HepG2 (cell line): ENCODE measurements around the gene LYST. TPM values are rescaled to one million over a fixed set of nuclear protein-coding genes. Genes with fewer than 3 reads are reported as not detected.

Experiments used
- ATAC-seq: fragments of 200-7000 bp; cut with Tn5 transposase; 3 replicates; pipeline ENCODE4 v1.9.1; 2020; ENCODE audit warnings: mild to moderate bottlenecking, moderate library complexity
- BruUV-seq: library from RNA; stranded (reverse); fragments of 400-500 nt; replicated peaks from 2 replicates; lab custom pipeline; 2021; lab: Mats Ljungman, UMichigan
- CTCF ChIA-PET: fragments of 300-600 bp; formaldehyde crosslinking; extraction: SDS; loops from one replicate; lab custom pipeline; 2021; ENCODE audit warnings: low total read pairs, inconsistent platforms, low intra/inter-chr PET ratio; lab: Yijun Ruan, JAX
- POLR2A ChIA-PET: fragments of 350-600 bp; sonication (Branson Sonifier 250); formaldehyde crosslinking; loops from one replicate; lab custom pipeline; 2020; ENCODE audit warnings: antibody characterized with exemption, inconsistent platforms; lab: Yijun Ruan, JAX
- DNase-seq: peaks from one replicate; pipeline ENCODE4 v3.0.0-alpha.2; 2015; ENCODE audit warnings: low spot score
- FAIRE-seq: peaks from 3 replicates; lab custom pipeline; 2011; peaks lifted over from hg19 to GRCh38; lab: Jason Lieb, UNC
- H2AFZ ChIP-seq: one replicate; pipeline ENCODE4 v1.6.1; 2011; ENCODE audit warnings: low read length, inconsistent platforms
- H3K27ac ChIP-seq: fragments of 300-600 bp; 3 replicates; pipeline ENCODE4 v1.8.0; 2011; ENCODE audit warnings: mixed run types, mild to moderate bottlenecking, mixed read lengths, low read length, inconsistent platforms; ENCODE audit not compliant: insufficient read depth; ENCODE audit errors: extremely low read length
- H3K27me3 ChIP-seq, 2 experiments: fragments of 200-600 bp in 1 of 2; 2 replicates in 1 of 2; 3 replicates in 1 of 2; pipeline versions ENCODE4 v1.6.0 to v1.8.0; 2011; ENCODE audit warnings: low read length in 2 of 2, mild to moderate bottlenecking in 2 of 2, moderate library complexity in 2 of 2, inconsistent platforms in 1 of 2; ENCODE audit not compliant: insufficient read depth in 2 of 2, control insufficient read depth in 1 of 2
- H3K36me3 ChIP-seq, 2 experiments: fragments of 200-600 bp in 1 of 2; replicated peaks in 1 of 2; 2 replicates in 1 of 2; 3 replicates in 1 of 2; pipeline versions ENCODE4 v1.5.1 to v1.8.0; 2011; ENCODE audit warnings: low read length in 2 of 2, inconsistent platforms in 1 of 2; ENCODE audit not compliant: insufficient read depth in 2 of 2, control insufficient read depth in 1 of 2
- H3K4me1 ChIP-seq: 2 replicates; pipeline ENCODE4 v1.5.1; 2012; ENCODE audit warnings: low read length, inconsistent platforms; ENCODE audit not compliant: insufficient read depth
- H3K4me2 ChIP-seq: 2 replicates; pipeline ENCODE4 v1.6.0; 2011; ENCODE audit warnings: low read depth, low read length, inconsistent platforms
- H3K4me3 ChIP-seq, 3 experiments: fragments of 200-600 bp in 1 of 3; sonication (generic), shearing (Covaris generic) in 1 of 3; replicated peaks in 1 of 3; 2 replicates each; pipeline ENCODE4 v1.5.1; 2011 to 2016; ENCODE audit warnings: low read length in 3 of 3, inconsistent platforms in 2 of 3, low read depth in 2 of 3, mild to moderate bottlenecking in 2 of 3, control low read depth in 1 of 3, mixed read lengths in 1 of 3; ENCODE audit not compliant: insufficient read depth in 1 of 3
- H3K79me2 ChIP-seq: one replicate; pipeline ENCODE4 v1.6.1; 2011; ENCODE audit warnings: low read length, inconsistent platforms; ENCODE audit not compliant: insufficient read depth
- H3K9ac ChIP-seq: 2 replicates; pipeline ENCODE4 v1.6.0; 2011; ENCODE audit warnings: mild to moderate bottlenecking, low read depth, low read length, inconsistent platforms; ENCODE audit not compliant: insufficient read depth
- H3K9me3 ChIP-seq: 2 replicates; pipeline ENCODE4 v1.5.1; 2012; ENCODE audit warnings: mild to moderate bottlenecking, low read length
- H4K20me1 ChIP-seq: 2 replicates; pipeline ENCODE4 v1.6.0; 2011; ENCODE audit warnings: inconsistent platforms, mild to moderate bottlenecking, low read length, moderate library complexity; ENCODE audit not compliant: insufficient read depth
- ARNT2 ChIP-seq: sonication (generic); formaldehyde crosslinking; IDR thresholded peaks from 2 replicates; pipeline ENCODE4 v1.8.0; 2022; ENCODE audit warnings: mild to moderate bottlenecking, low read depth, missing genetic modification reagents, moderate library complexity
- BORCS8-MEF2B ChIP-seq: sonication (generic); formaldehyde crosslinking; IDR thresholded peaks from 2 replicates; pipeline ENCODE4 v1.8.0; 2022; ENCODE audit warnings: mild to moderate bottlenecking, missing genetic modification reagents
- FOXK1 ChIP-seq: sonication (generic); formaldehyde crosslinking; IDR thresholded peaks from 2 replicates; pipeline ENCODE4 v1.4.0; 2020; ENCODE audit warnings: low read depth, missing genetic modification reagents, borderline replicate concordance
- GRHL1 ChIP-seq: sonication (generic); formaldehyde crosslinking; conservative IDR thresholded peaks from 2 replicates; pipeline ENCODE4 v1.8.0; 2022; ENCODE audit warnings: missing genetic modification reagents
- NCOR1 ChIP-seq: fragments of 200-600 bp; sonication (generic); IDR thresholded peaks from 2 replicates; pipeline ENCODE4 v1.7.0; 2017; ENCODE audit warnings: antibody characterized with exemption, low read length, borderline replicate concordance
- NONO ChIP-seq, 2 experiments: fragments of 450-650 bp in 1 of 2; sonication (generic) in 1 of 2; formaldehyde crosslinking in 1 of 2; IDR thresholded peaks in 1 of 2; conservative IDR thresholded peaks in 1 of 2; 2 replicates each; pipeline versions ENCODE4 v1.6.1 to v1.8.0; 2017 to 2022; ENCODE audit warnings: mild to moderate bottlenecking in 1 of 2, missing genetic modification reagents in 1 of 2, moderate library complexity in 1 of 2
- NR2C2 ChIP-seq: sonication (generic); formaldehyde crosslinking; IDR thresholded peaks from 2 replicates; pipeline ENCODE4 v1.4.0; 2020; ENCODE audit warnings: missing genetic modification reagents, mild to moderate bottlenecking, moderate library complexity, borderline replicate concordance
- PAF1 ChIP-seq: IDR thresholded peaks from 2 replicates; pipeline ENCODE4 v1.6.1; 2016; ENCODE audit warnings: missing genetic modification reagents, missing compliant biosample characterization
- PPARG ChIP-seq: conservative IDR thresholded peaks from 2 replicates; pipeline ENCODE4 v1.6.1; 2016; ENCODE audit warnings: missing biosample characterization, missing genetic modification reagents
- SP2 ChIP-seq: sonication (generic); formaldehyde crosslinking; IDR thresholded peaks from 2 replicates; pipeline ENCODE4 v1.5.1; 2020; ENCODE audit warnings: mild to moderate bottlenecking, missing genetic modification reagents
- ZKSCAN1 ChIP-seq: fragments of 150-350 bp; IDR thresholded peaks from 2 replicates; pipeline ENCODE4 v1.6.1; 2014; ENCODE audit warnings: low read length
- ZNF275 ChIP-seq: sonication (generic); formaldehyde crosslinking; IDR thresholded peaks from 2 replicates; pipeline ENCODE4 v1.8.0; 2022; ENCODE audit warnings: missing genetic modification reagents, mild to moderate bottlenecking, inconsistent platforms, borderline replicate concordance
- ZNF503 ChIP-seq: sonication (generic); formaldehyde crosslinking; IDR thresholded peaks from 2 replicates; pipeline ENCODE4 v1.4.0; 2020; ENCODE audit warnings: missing genetic modification reagents
- ZNF709 ChIP-seq: sonication (generic); formaldehyde crosslinking; IDR thresholded peaks from 2 replicates; pipeline ENCODE4 v1.5.0; 2020; ENCODE audit warnings: mild to moderate bottlenecking, missing genetic modification reagents
- ZNF737 ChIP-seq: sonication (generic); formaldehyde crosslinking; IDR thresholded peaks from 2 replicates; pipeline ENCODE4 v1.5.0; 2020; ENCODE audit warnings: missing genetic modification reagents, mild to moderate bottlenecking, borderline replicate concordance
- WGBS: methylation state at CpG from one replicate; pipeline ENCODE4 v1.1.6; 2017; ENCODE audit warnings: low lambda C conversion rate; 5-methylcytosine and 5-hydroxymethylcytosine counted together
- in situ Hi-C: cut with HindIII; loops from 2 replicates; pipeline ENCODE4 v1.10.0; 2017; ENCODE audit warnings: low pct_unique_long_range_greater_than_20kb; ENCODE audit not compliant: extremely low pct_ligation_motif_present
- intact Hi-C: fragments of 100-400 bp; cut with micrococcal nuclease; formaldehyde crosslinking; loops from one replicate; pipeline ENCODE4 v1.10.0; 2022; ENCODE audit not compliant: unreplicated experiment
- polyA plus RNA-seq, 8 experiments: library from polyadenylated mRNA; depleted of rRNA in 3 of 8; stranded (reverse) in 7 of 8; unstranded in 1 of 8; fragments of >200 nt; fragmentation: Illumina TruSeq in 4 of 8; extraction: Trizol in 4 of 8; gene quantifications; 2 replicates each; pipeline versions ENCODE4 v1.2.1 to v1.2.3, GENCODE V29; 2011 to 2016; ENCODE audit warnings: low read depth in 4 of 8, missing spikeins in 1 of 8, mixed read lengths in 1 of 8; ENCODE audit not compliant: insufficient read depth in 1 of 8
- total RNA-seq, 5 experiments: library from RNA; depleted of rRNA; stranded (reverse); fragments of >200 nt; fragmentation: Illumina TruSeq; extraction: Trizol; gene quantifications; 2 replicates each; pipeline ENCODE4 v1.2.3, GENCODE V29; 2016; ENCODE audit warnings: low read depth in 1 of 5

Gene LYST
- total and polyA plus RNA-seq, 2 of the 13 experiments (the other 11 are each of a cell fraction or from before 2014, with no cell fraction given), result 0.91 to 2.5 TPM

GRCh38 chr1:235907187-235907896 lies 40.6 kb upstream of the LYST start (continued):
- no peak for TF ChIP-seq NR2C2 (CRISPR knock-in tag)
- no peak for TF ChIP-seq GRHL1 (CRISPR knock-in tag)
- TF ChIP-seq NCOR1, result no peak
- TF ChIP-seq ZNF503 (CRISPR knock-in tag), result no peak
- TF ChIP-seq ZNF275 (CRISPR knock-in tag), result no peak
- no peak for TF ChIP-seq FOXK1 (CRISPR knock-in tag)

GRCh38 chr1:235906436-235906835 lies 39.7 kb upstream of the LYST start:
- H3K4me1 ChIP-seq, result no peaks in the 10 kb centered on the region
- TF ChIP-seq BORCS8-MEF2B (CRISPR knock-in tag) (no peak), PAF1 (no peak), SP2 (no peak), NONO (IDR thresholded peaks at IDR 0.05) (no peak), NONO (CRISPR knock-in tag; conservative IDR thresholded peaks at IDR 0.05) (no peak), ZNF737 (CRISPR knock-in tag) (no peak), ARNT2 (CRISPR knock-in tag) (no peak), ZNF709 (CRISPR knock-in tag) (no peak), FOXK1 (CRISPR knock-in tag) (no peak), ZKSCAN1 (no peak), PPARG (CRISPR knock-in tag) (no peak)

More at GRCh38 chr1:235906436-235906835, 39.7 kb upstream of the LYST start:
- DNase-seq (no peak), FAIRE-seq (no peak), ATAC-seq (no peak)
- Histone ChIP-seq H3K4me3 (no peak overlapping the region), H3K4me2 (no peak overlapping the region), H3K27ac (no peak overlapping the region), H3K36me3 (no peaks in the 10 kb centered on the region), H3K27me3 (no peaks in the 10 kb centered on the region; a peak in 1 of 5 replicates), H3K9ac (no peak overlapping the region), H4K20me1 (no peaks in the 10 kb centered on the region), H3K9me3 (no peaks in the 10 kb centered on the region), H3K79me2 (no peaks in the 10 kb centered on the region), H2AFZ (no peak overlapping the region)
- BruUV-seq, result no TSS peak
- 68% methylated on average over 5 of the region's 5 CpGs for WGBS
- CTCF ChIA-PET, result no interaction called here
- intact Hi-C loops (no loop called here), in situ Hi-C loops (no loop called here)
- POLR2A ChIA-PET, result no interaction called here
